Measurements from ENCODE around the gene PAN3. TPM values are rescaled to one million over a fixed set of nuclear protein-coding genes. Genes with fewer than 3 reads are reported as not detected.

Gene PAN3
- total RNA-seq, 1 experiment from 2014 or later, result 18.5 TPM

DNA sequence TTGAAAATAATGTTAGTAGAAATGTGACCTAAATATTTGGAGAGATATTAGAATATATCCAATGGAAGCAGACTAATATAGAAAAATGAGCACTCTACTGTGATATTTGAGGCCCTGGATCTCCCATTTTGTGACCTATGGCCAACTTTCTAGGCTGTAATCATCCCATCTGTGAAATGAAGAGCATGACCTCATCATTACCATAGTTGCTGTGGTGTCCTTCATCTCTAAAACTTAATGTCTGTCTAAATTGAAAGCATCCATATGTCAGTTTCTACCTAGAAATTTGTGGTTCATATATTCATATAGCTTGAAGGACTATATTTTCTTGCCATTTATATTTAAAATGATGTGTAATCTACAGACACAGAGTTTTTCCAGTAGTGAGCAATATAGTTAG is 41.6 kb downstream of the PAN3 start:
- in situ Hi-C loops (cut with HindIII; ENCODE audit: low pct_unique_long_range_greater_than_20kb, low sequenced_read_pairs), result no loop called here
- DNase-seq (ENCODE audit: low read depth, low spot score), result no peak

DNA sequence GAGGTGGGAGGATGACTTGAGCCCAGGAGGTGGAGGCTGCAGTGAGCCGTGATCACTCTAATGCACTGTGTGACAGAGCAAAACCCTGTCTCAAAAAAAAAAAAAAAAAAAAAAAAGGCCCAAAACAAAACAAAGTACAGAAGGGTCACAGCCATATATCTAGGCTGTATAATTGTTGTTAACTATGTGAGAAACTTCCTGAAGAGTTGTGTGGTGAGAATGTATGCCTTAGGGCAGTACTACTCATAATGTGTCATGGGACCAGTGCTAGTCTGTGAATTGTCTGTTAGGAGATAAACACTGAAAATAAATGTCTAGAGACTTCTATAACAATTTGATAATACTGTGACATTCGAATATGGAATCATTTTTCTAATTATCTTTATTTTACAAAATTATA is 43.1 kb downstream of the PAN3 start:
- DNase-seq (ENCODE audit: low read depth, low spot score), result peak; percentile 81
- in situ Hi-C loops (cut with HindIII; ENCODE audit: low pct_unique_long_range_greater_than_20kb, low sequenced_read_pairs), result no loop called here

DNA sequence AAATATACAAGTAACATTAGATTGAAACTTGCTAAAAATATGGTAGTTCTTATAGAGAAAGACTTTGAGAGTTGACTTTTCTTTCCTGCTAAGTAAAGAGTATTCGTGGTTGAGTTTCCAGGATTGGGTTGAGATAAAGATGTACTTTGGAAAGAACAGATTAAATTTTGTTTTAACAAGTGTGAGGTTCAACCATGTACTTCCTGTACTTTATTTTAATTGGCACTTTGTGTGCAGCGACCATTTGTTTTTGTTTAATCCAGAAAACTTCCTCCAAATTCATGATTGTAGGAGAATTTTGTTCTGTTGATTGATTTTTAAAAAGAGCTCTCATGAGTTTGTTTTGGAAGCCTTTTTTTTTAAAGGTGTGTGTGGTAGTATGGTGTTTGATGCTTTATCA is 46.9 kb downstream of the PAN3 start:
- in situ Hi-C loops (cut with HindIII; ENCODE audit: low pct_unique_long_range_greater_than_20kb, low sequenced_read_pairs), result no loop called here
- DNase-seq (ENCODE audit: low read depth, low spot score), result no peak

DNA sequence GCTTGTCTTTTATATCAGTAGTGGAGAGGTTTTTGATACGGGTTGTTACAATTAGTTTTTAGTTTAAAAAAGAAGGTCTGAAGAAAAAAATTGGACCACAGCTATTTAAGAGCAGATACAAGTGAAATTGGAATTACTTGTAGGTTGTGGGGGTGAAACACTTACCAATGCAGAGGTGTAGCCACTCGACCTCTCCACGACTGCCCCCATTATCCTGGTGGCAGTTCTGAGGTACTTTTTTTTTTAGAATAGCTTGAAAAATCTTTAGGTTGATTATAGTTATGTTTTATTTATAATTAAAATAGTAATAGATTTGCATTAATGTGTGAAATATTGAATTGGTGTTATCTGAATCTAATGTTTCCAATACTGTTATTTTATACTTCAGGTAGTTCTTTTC is 60.7 kb downstream of the PAN3 start:
- in situ Hi-C loops (cut with HindIII; ENCODE audit: low pct_unique_long_range_greater_than_20kb, low sequenced_read_pairs), result no loop called here
- peak; percentile 5 for DNase-seq (ENCODE audit: low read depth, low spot score)

DNA sequence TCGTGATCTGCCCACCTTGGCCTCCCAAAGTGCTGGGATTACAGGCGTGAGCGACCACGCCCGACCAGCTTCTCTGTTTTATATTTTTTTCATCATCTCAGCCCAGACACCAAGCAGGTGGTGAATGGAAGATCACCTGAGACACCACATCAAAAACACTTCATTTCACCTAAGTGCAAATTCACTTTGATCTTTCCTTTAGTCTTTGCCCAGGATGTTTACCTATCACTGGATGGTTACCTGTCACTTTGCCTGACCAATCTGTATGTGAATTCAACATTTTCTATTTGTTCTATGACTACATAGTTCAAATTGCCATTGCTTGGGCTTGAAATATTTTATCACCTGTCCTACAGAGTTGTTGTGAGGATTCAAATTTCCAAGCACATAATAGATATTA is 65.7 kb downstream of the PAN3 start:
- in situ Hi-C loops (cut with HindIII; ENCODE audit: low pct_unique_long_range_greater_than_20kb, low sequenced_read_pairs), result no loop called here
- DNase-seq (ENCODE audit: low read depth, low spot score), result no peak

DNA sequence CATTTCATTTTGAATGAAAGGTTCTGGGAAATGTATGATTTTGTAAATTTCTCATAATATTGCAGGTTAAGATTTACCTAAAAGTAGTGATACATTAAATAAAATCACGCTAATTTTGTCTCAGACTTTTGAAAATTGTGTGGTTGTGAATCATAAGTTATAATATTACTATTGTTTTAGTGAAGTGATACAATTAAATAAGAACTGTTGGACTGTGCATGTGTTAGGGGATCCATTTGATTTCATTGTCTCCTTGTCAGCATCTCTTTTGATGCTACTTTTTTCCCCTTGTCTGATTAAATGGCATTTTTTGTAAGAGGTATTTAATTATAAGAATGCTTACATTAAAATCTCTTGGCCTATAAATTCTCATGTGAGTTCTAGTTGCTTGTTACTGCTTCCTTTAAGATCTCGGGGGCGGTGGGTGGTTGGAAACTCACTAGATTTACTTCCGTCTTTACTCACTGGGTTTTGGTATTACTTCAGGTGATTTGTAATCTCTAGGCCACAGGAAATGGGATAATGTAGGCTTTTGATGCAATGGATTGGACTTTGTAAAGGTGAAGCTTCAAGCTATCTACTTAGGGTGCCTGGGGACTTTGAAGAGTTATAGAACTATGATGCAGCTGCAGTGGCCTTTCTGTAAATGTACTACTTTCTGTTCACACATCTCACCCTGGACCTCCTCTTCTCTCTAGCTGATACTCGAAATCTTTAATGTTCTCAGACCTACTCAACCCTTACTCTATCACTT is 66.5 kb downstream of the PAN3 start:
- no peak for DNase-seq (ENCODE audit: low read depth, low spot score)
- in situ Hi-C loops (cut with HindIII; ENCODE audit: low pct_unique_long_range_greater_than_20kb, low sequenced_read_pairs), result no loop called here

DNA sequence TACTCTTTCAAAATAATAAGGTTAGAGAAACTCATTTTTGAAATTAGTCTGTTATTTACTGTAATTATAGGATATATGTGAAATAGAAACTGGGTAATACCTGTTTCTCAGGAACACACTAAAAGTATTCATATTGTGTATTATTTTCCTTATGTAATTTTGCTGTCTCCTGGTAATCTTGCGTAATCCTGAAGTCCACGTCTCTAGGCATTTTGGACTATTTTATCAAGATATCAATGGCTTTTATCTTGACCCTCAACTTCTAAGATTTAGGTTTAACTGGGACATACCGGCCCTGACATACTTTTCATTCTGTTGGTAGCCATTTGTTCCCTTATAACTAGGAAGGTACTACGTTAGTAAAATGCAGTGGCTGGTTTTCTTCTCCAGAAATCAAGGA is 80.3 kb downstream of the PAN3 start:
- DNase-seq (ENCODE audit: low read depth, low spot score), result no peak

DNA sequence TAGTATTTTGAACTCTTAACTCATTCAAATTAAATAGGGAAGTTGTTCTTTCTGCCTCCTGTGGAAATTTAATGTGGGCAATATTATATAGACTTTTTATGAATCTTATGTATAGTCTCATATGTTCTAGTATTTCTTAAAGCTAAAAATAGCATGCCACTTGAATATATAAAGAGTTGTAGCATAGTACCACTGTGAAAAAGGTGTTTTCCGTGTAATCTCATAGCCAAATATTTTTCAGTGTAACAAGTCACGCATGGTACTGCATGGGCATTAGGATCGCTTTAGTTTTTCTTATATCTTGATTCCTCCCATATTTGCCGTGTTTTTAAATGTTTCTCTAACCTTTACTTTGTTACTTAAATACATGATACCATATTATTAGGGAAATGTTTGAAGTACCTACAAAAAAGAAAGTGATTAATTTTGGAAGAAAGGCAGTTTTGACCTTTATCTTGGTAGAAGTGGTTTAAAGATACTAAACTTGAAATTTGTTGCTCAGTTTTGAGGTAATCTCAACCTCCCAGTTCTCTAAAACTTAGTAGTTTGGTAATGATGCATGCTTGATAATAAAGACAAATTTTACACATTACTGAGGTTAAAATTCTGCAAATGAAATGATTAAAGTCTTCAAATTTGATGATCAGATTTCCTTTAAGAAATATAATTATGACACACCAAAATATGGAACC is 81.2 kb downstream of the PAN3 start:
- in situ Hi-C loops (cut with HindIII; ENCODE audit: low pct_unique_long_range_greater_than_20kb, low sequenced_read_pairs), result no loop called here
- no peak for DNase-seq (ENCODE audit: low read depth, low spot score)

More for the DNA sequence above, 80.3 kb downstream of the PAN3 start:
- in situ Hi-C loops (cut with HindIII; ENCODE audit: low pct_unique_long_range_greater_than_20kb, low sequenced_read_pairs), result no loop called here

DNA sequence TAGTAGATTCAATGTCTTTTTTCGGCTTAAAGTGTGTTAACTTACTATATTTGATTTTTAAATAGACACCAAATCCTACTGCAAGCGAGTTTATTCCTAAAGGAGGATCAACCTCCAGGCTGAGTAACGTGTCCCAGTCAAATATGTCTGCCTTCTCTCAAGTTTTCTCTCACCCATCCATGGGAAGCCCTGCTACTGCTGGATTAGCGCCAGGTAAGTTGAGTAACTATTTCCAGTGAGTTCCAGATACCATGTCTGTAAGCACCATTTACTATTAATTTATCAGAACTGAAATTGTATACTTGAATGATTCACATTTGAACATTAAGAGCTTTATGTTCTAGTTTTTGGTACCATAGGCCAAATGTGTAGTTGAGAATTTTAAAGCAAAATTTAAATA is 81.8 kb downstream of the PAN3 start:
- in situ Hi-C loops (cut with HindIII; ENCODE audit: low pct_unique_long_range_greater_than_20kb, low sequenced_read_pairs), result no loop called here
- DNase-seq (ENCODE audit: low read depth, low spot score), result no peak

DNA sequence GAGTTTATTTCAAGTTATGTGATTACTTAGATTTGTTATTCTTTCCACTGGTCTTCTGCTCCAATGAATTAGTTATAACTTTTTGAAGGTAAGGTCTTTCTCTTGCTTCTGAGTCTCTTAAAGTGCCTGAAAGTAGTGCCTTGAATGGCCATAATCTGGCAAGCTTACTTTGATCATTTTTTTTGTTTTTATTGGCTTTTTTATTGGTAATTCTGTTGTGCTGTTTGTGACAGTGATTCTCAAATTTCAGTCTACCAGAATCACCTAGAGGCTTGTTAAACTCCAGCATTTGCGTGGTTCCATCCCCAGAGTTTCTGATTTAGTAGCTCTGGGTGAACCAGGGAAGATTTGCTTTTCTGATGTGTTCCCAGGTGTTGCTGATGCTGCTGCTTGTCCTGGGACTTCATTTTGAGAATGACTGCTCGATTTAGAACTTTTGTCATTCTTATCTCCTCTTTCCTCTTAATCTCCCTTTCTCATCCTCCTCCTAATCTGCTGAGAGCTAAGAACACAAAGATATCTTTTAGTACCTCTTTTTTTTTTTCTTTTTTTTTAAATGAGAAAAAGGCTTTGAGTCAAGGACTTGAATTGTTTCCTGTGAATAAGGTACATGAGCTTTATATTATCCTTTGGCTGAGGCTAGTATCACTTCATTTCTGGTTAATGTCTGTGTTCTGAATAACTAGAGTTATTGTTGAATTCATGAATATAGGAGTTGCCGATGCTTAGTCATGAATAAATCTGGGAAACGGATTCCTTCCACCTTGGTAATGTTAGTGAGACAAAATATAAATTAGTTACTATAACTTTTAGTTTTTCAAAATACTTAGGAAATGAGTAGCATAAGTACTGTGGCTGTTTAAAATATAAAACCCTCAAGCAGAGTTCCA is 91.4 kb downstream of the PAN3 start:
- in situ Hi-C loops (cut with HindIII; ENCODE audit: low pct_unique_long_range_greater_than_20kb, low sequenced_read_pairs), result no loop called here
- DNase-seq (ENCODE audit: low read depth, low spot score), result peak; percentile 5

DNA sequence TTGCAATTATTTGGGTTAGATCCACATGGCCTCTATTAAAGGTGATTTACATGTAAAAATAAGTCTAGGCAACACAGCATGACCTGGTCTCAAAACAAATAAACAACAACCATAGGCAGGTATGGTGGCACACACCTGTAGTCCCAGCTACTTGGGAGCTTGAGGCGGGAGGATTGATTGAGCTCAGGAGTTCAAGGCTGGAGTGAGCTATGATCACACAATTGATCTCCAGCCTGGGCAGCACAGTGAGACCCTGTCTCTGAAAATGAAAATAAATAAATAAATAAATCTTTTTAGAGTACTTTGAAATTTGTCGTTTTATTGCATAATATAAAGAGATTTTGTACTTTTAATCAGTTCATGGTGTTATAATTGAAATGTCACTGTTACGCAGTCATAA is 93.3 kb downstream of the PAN3 start:
- DNase-seq (ENCODE audit: low read depth, low spot score), result no peak
- in situ Hi-C loops (cut with HindIII; ENCODE audit: low pct_unique_long_range_greater_than_20kb, low sequenced_read_pairs), result no loop called here

DNA sequence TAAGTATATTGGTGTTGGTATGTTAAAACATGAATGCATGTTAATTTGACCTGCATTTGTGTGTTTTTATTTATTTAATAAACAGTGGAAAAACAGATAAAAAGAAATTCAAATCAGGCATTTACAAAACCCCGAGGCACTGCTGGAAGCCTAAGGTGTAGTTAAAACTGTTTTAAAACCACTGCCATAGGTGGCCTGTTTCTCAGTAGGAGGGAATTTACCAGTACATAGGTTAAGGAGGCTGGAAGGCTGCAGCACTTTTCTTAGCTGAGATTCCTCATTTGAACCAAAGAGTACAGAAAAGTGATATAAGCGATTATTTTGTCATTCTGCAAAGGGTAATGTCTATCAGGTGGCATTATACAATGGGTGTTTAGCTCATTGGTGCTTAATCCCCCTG is 99.6 kb downstream of the PAN3 start:
- no peak for DNase-seq (ENCODE audit: low read depth, low spot score)
- in situ Hi-C loops (cut with HindIII; ENCODE audit: low pct_unique_long_range_greater_than_20kb, low sequenced_read_pairs), result no loop called here

DNA sequence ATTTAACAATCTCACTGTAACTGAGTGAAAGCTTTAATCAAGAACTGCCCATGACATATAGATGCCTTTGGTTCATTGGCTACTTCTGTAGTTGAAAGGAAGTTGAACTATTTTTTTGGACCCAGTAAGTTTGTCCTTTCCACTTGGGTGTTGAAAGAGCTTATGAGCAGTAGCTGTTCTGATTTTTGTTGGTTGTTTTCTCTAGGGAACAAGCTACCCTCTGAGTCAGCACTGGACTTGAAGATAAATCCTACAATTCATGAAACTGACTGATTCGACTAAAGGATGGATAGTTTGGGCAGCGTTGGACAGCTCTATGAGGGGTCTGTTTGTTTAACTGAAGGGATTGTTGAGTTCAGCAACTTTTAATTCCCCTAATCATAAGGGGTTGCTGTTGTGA is 101.0 kb downstream of the PAN3 start:
- in situ Hi-C loops (cut with HindIII; ENCODE audit: low pct_unique_long_range_greater_than_20kb, low sequenced_read_pairs), result no loop called here
- peak; percentile 19 for DNase-seq (ENCODE audit: low read depth, low spot score)

DNA sequence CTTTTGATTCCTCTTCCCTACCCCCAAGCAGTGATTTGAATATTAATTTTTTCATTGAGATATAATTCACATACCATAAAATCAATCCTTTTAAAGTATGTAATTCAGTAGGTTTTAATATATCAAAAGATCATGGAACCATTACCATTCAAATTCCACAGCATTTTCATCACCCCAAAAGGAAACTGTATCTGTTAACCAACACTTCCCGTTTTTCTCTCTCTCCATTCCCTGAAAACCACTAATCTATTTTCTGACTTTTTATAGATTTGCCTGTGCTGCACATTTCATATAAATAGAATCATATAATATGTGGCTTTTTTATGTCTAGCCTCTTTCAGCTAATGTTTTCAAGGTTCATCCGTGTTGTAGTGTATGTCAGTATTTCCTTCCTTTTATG is 107.1 kb downstream of the PAN3 start:
- no peak for DNase-seq (ENCODE audit: low read depth, low spot score)
- in situ Hi-C loops (cut with HindIII; ENCODE audit: low pct_unique_long_range_greater_than_20kb, low sequenced_read_pairs), result no loop called here

DNA sequence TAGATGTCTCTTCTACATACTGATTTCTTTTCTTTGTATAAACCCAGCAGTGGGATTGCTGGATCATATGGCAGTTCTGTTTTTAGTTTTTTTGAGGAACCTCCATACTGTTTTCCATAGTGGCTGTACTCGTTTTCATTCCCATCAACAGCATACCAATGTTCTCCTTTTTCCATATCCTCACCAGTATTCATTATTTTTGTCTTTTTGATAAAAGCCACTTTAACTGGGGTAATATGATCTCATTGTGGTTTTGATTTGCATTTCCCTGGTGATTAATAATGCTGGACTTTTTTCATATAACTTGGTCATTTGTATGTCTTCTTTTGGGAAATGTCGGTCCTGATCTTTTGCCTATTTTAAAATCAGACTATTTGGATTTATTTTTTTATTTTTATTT is 108.5 kb downstream of the PAN3 start:
- no peak for DNase-seq (ENCODE audit: low read depth, low spot score)
- in situ Hi-C loops (cut with HindIII; ENCODE audit: low pct_unique_long_range_greater_than_20kb, low sequenced_read_pairs), result no loop called here

DNA sequence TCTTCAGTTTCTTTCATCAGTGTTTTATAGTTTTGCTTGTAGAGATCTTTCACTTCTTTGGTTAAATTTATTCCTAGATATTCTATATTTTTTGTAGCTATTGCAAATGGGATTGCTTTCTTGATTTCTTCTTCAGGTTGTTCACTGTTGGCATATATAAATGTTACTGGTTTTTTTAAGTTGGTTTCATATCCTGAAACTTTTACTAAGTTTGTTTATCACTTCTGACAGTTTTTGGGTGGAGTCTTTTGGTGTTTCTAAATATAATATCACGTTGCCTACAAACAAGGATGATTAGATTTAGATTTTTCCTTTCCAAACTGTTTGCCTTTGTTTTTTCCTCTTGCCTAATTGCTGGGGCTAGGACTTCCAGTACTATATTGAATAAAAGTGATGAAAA is 109.7 kb downstream of the PAN3 start:
- no peak for DNase-seq (ENCODE audit: low read depth, low spot score)

DNA sequence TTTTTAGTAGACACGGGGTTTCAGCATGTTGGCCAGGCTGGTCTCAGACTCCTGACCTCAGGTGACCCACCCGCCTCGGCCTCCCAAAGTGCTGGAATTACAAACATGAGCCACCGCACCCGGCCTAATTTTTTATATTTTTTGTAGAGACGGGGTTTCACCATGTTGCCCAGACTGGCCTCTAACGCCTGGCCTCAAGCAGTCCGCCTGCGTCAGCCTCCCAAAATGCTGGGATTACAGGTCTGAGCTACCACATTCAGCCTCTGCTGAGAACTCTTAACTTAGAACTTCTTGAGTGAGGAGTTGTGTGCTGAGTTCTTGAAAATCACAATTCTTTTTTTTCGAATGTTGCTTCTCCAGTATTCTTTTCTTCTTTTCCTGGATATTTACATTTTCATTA is 112.2 kb downstream of the PAN3 start:
- DNase-seq (ENCODE audit: low read depth, low spot score), result no peak
- in situ Hi-C loops (cut with HindIII; ENCODE audit: low pct_unique_long_range_greater_than_20kb, low sequenced_read_pairs), result no loop called here

More for the DNA sequence above, 109.7 kb downstream of the PAN3 start:
- in situ Hi-C loops (cut with HindIII; ENCODE audit: low pct_unique_long_range_greater_than_20kb, low sequenced_read_pairs), result no loop called here

DNA sequence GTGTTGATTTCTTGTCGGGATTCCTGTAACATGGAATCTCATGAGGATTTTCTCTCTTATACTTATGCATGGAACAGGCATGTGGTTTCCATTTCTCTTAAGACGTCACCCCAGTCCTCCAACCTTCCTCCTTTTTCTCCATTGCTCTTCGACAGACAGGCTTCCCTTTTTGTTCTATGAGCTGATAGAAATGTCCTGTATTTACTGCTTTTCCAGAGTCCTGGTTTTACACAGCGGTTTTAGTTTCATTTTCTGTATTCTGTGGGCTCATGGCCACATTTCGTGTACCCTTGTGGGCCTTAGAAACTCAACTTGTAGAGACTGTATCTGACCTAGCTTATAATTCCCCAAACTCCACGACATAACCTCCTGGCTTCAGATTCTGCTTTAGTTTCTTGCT is 113.1 kb downstream of the PAN3 start:
- DNase-seq (ENCODE audit: low read depth, low spot score), result no peak
- in situ Hi-C loops (cut with HindIII; ENCODE audit: low pct_unique_long_range_greater_than_20kb, low sequenced_read_pairs), result no loop called here
